ENCODE results near the gene AARS2.

DNA sequence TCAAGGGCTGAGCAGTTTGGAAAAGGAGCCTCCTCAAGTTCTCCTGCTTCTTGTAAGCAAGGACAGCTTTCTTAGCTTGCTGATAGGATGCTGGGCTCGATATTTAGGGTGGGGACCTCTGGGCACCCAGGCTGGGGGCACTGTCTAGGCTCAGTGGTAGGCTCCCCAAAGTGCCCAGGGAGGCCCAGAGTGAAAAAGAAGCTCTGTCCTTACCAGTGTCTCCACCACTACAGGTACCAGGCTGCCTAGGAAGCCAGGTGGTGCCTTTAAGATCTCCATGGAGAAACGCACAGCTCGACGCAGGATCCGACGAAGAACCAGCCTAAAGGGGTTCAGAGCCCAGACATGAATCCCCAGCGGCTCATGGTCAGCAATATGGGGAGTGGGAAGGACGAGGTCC is 6.4 kb downstream of the AARS2 start:
- TF ChIP-seq, protein P1, sequence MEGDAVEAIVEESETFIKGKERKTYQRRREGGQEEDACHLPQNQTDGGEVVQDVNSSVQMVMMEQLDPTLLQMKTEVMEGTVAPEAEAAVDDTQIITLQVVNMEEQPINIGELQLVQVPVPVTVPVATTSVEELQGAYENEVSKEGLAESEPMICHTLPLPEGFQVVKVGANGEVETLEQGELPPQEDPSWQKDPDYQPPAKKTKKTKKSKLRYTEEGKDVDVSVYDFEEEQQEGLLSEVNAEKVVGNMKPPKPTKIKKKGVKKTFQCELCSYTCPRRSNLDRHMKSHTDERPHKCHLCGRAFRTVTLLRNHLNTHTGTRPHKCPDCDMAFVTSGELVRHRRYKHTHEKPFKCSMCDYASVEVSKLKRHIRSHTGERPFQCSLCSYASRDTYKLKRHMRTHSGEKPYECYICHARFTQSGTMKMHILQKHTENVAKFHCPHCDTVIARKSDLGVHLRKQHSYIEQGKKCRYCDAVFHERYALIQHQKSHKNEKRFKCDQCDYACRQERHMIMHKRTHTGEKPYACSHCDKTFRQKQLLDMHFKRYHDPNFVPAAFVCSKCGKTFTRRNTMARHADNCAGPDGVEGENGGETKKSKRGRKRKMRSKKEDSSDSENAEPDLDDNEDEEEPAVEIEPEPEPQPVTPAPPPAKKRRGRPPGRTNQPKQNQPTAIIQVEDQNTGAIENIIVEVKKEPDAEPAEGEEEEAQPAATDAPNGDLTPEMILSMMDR (IDR thresholded peaks at IDR 0.05; ENCODE audit: borderline replicate concordance, extremely low read depth, low read length, poor library complexity, severe bottlenecking) = no peak
- no peak for TF ChIP-seq EZH2 (IDR thresholded peaks at IDR 0.05; ENCODE audit: borderline replicate concordance, low read depth, low read length, severe bottlenecking)
